A549 (cell line): ENCODE results near the gene NIM1K.

Experiments used
- CTCF ChIP-seq: fragments of >200 bp; sonication (Bioruptor Twin); formaldehyde crosslinking; IDR thresholded peaks from 3 replicates; pipeline ENCODE4 v1.5.1; 2016
- EP300 ChIP-seq, 2 experiments: fragments of >200 bp; sonication (Bioruptor Twin); formaldehyde crosslinking; IDR thresholded peaks; 2 replicates in 1 of 2; 3 replicates in 1 of 2; pipeline ENCODE4 v1.6.1; 2016 to 2017
- JUNB ChIP-seq: fragments of >200 bp; sonication (Bioruptor Twin); formaldehyde crosslinking; IDR thresholded peaks from 2 replicates; pipeline ENCODE4 v1.6.1; 2016
- USF2 ChIP-seq: fragments of 450-650 bp; IDR thresholded peaks from 2 replicates; pipeline ENCODE4 v1.6.1; 2014; ENCODE audit warnings: antibody characterized with exemption

- TF ChIP-seq JUNB: no peak
- TF ChIP-seq CTCF: no peak
- no peak for TF ChIP-seq EP300 (IDR thresholded peaks at IDR 0.05)
- TF ChIP-seq USF2: no peak
These were observed 120.6 kb downstream of the NIM1K start for GRCh38 chr5:43312699-43313034.
